IMR-90 (cell line): ENCODE results near the gene KIF5C. TPM values are rescaled to one million over a fixed set of nuclear protein-coding genes. Genes with fewer than 3 reads are reported as not detected.

ENCODE experiments used
- ATAC-seq: fragments of 200-7000 bp; cut with Tn5 transposase; 2 replicates; pipeline ENCODE4 v1.9.1; 2020; ENCODE audit warnings: low read depth, mild to moderate bottlenecking, moderate library complexity
- BruUV-seq: library from RNA; stranded (reverse); fragments of 400-500 nt; replicated peaks from 2 replicates; lab custom pipeline; 2021; lab: Mats Ljungman, UMichigan
- CTCF ChIA-PET: fragments of 300-600 bp; formaldehyde crosslinking; extraction: SDS; loops from one replicate; lab custom pipeline; 2021; ENCODE audit warnings: antibody characterized with exemption; lab: Yijun Ruan, JAX
- POLR2A ChIA-PET: fragments of 300-600 bp; sonication (Branson Sonifier 250); formaldehyde crosslinking; loops from one replicate; lab custom pipeline; 2022; ENCODE audit warnings: antibody characterized with exemption; ENCODE audit not compliant: unreplicated experiment; lab: Charles Lee
- DNase-seq: peaks from one replicate; pipeline ENCODE4 v3.0.0; 2013
- H2AFZ ChIP-seq: replicated peaks from 2 replicates; pipeline ENCODE3; 2013; ENCODE audit warnings: low read length, mild to moderate bottlenecking; ENCODE audit not compliant: poor library complexity
- H2AK5ac ChIP-seq: 2 replicates; pipeline ENCODE4 v1.6.1; 2013; ENCODE audit warnings: low read depth, low read length, inconsistent platforms
- H2AK9ac ChIP-seq: replicated peaks from 2 replicates; pipeline ENCODE3; 2013; ENCODE audit warnings: mild to moderate bottlenecking, low read depth, low read length, moderate library complexity; ENCODE audit not compliant: poor library complexity
- H2BK120ac ChIP-seq: 2 replicates; pipeline ENCODE4 v1.6.1; 2013; ENCODE audit warnings: low read depth, low read length, inconsistent platforms
- H2BK15ac ChIP-seq: 3 replicates; pipeline ENCODE4 v1.6.1; 2013; ENCODE audit warnings: low read depth, low read length, inconsistent platforms
- H2BK20ac ChIP-seq: 2 replicates; pipeline ENCODE4 v1.6.1; 2013; ENCODE audit warnings: low read depth, mild to moderate bottlenecking, inconsistent platforms, low read length, moderate library complexity
- H2BK5ac ChIP-seq: 2 replicates; pipeline ENCODE4 v1.6.1; 2013; ENCODE audit warnings: mild to moderate bottlenecking, low read depth, low read length, inconsistent platforms; ENCODE audit not compliant: poor library complexity, severe bottlenecking
- H3K14ac ChIP-seq: replicated peaks from 2 replicates; pipeline ENCODE4 v1.6.1; 2013; ENCODE audit warnings: low read depth, low read length, inconsistent platforms
- H3K18ac ChIP-seq: 2 replicates; pipeline ENCODE4 v1.6.1; 2013; ENCODE audit warnings: low read depth, low read length, control low read depth
- H3K23ac ChIP-seq: 2 replicates; pipeline ENCODE4 v1.6.1; 2013; ENCODE audit warnings: low read depth, low read length, inconsistent platforms
- H3K27ac ChIP-seq: 2 replicates; pipeline ENCODE4 v1.5.1; 2013; ENCODE audit warnings: mild to moderate bottlenecking, control low read depth, low read length; ENCODE audit not compliant: insufficient read depth
- H3K27me3 ChIP-seq: 2 replicates; pipeline ENCODE4 v1.6.1; 2013; ENCODE audit warnings: low read length; ENCODE audit not compliant: control insufficient read depth, insufficient read depth
- H3K36me3 ChIP-seq: 2 replicates; pipeline ENCODE4 v1.6.1; 2013; ENCODE audit warnings: low read length, mixed read lengths; ENCODE audit not compliant: control insufficient read depth, insufficient read depth
- H3K4ac ChIP-seq: 2 replicates; pipeline ENCODE4 v1.6.1; 2013; ENCODE audit warnings: low read depth, low read length, inconsistent platforms
- H3K4me1 ChIP-seq: 2 replicates; pipeline ENCODE4 v1.6.1; 2013; ENCODE audit warnings: low read length, mixed read lengths; ENCODE audit not compliant: control insufficient read depth, insufficient read depth
- H3K4me2 ChIP-seq: 2 replicates; pipeline ENCODE4 v1.6.1; 2013; ENCODE audit warnings: low read depth, mild to moderate bottlenecking, control low read depth, low read length, moderate library complexity
- H3K4me3 ChIP-seq: 2 replicates; pipeline ENCODE4 v1.5.1; 2013; ENCODE audit warnings: low read depth, mild to moderate bottlenecking, control low read depth, low read length, moderate library complexity; ENCODE audit not compliant: insufficient read depth
- H3K56ac ChIP-seq: 2 replicates; pipeline ENCODE4 v1.6.1; 2013; ENCODE audit warnings: low read length, inconsistent platforms; ENCODE audit not compliant: insufficient read depth; ENCODE audit errors: extremely low read depth
- H3K79me1 ChIP-seq, 2 experiments: 2 replicates each; pipeline ENCODE4 v1.6.1; 2013; ENCODE audit warnings: low read length in 2 of 2, inconsistent platforms in 1 of 2, low read depth in 1 of 2
- H3K9ac ChIP-seq: 2 replicates; pipeline ENCODE4 v1.6.1; 2013; ENCODE audit warnings: low read depth, low read length, control low read depth
- H3K9me1 ChIP-seq: 2 replicates; pipeline ENCODE4 v1.6.1; 2013; ENCODE audit warnings: low read length, inconsistent platforms; ENCODE audit not compliant: insufficient read depth
- H3K9me3 ChIP-seq: 2 replicates; pipeline ENCODE4 v1.6.1; 2013; ENCODE audit warnings: low read length; ENCODE audit not compliant: control insufficient read depth, insufficient read depth
- H4K20me1 ChIP-seq: 2 replicates; pipeline ENCODE4 v1.6.1; 2013; ENCODE audit warnings: low read length, inconsistent platforms; ENCODE audit not compliant: insufficient read depth
- H4K5ac ChIP-seq: 2 replicates; pipeline ENCODE4 v1.6.1; 2013; ENCODE audit warnings: mild to moderate bottlenecking, low read depth, low read length, control low read depth
- H4K8ac ChIP-seq, 2 experiments: 2 replicates each; pipeline ENCODE4 v1.6.1; 2013; ENCODE audit warnings: low read depth in 2 of 2, low read length in 2 of 2, control low read depth in 1 of 2, inconsistent platforms in 1 of 2
- H4K91ac ChIP-seq: 2 replicates; pipeline ENCODE4 v1.6.1; 2013; ENCODE audit warnings: low read depth, low read length, inconsistent platforms; ENCODE audit not compliant: insufficient read depth
- CEBPB ChIP-seq: IDR thresholded peaks from 2 replicates; pipeline ENCODE4 v1.6.1; 2012; ENCODE audit warnings: low read depth, low read length, improper control_type of control experiment
- CHD1 ChIP-seq: IDR thresholded peaks from 2 replicates; pipeline ENCODE4 v1.6.1; 2012; ENCODE audit warnings: low read depth, low read length, improper control_type of control experiment
- CTCF ChIP-seq: conservative IDR thresholded peaks from 2 replicates; pipeline ENCODE4 v1.5.1; 2012; ENCODE audit warnings: mild to moderate bottlenecking, low read depth, low read length, improper control_type of control experiment
- FOS ChIP-seq: fragments of 150-350 bp; IDR thresholded peaks from 2 replicates; pipeline ENCODE4 v1.6.1; 2016; ENCODE audit warnings: low read depth, low read length
- MAFK ChIP-seq: IDR thresholded peaks from 2 replicates; pipeline ENCODE4 v1.6.1; 2012; ENCODE audit warnings: low read depth, low read length, improper control_type of control experiment
- MXI1 ChIP-seq: IDR thresholded peaks from 2 replicates; pipeline ENCODE4 v1.6.1; 2012; ENCODE audit warnings: low read depth, mild to moderate bottlenecking, low read length, moderate library complexity, borderline replicate concordance
- NFE2L2 ChIP-seq: fragments of 150-350 bp; IDR thresholded peaks from 2 replicates; pipeline ENCODE4 v1.6.1; 2016; ENCODE audit warnings: low read depth, mild to moderate bottlenecking, low read length
- POLR2A ChIP-seq: IDR thresholded peaks from 2 replicates; pipeline ENCODE4 v1.6.1; 2012; ENCODE audit warnings: mild to moderate bottlenecking, low read depth, low read length
- RAD21 ChIP-seq: IDR thresholded peaks from 2 replicates; pipeline ENCODE4 v1.6.1; 2012; ENCODE audit warnings: low read length, improper control_type of control experiment
- SMC3 ChIP-seq: fragments of 150-350 bp; IDR thresholded peaks from 2 replicates; pipeline ENCODE4 v1.6.1; 2016; ENCODE audit warnings: low read depth, mild to moderate bottlenecking, antibody characterized with exemption, low read length, moderate library complexity
- WGBS, 2 experiments: methylation state at CpG; one replicate each; pipeline versions ENCODE4 v1.1.5 to v1.1.7; 2013; ENCODE audit warnings: missing lambda C conversion rate in 2 of 2; ENCODE audit not compliant: insufficient read length in 1 of 2; ENCODE audit errors: extremely low coverage in 2 of 2; 5-methylcytosine and 5-hydroxymethylcytosine counted together
- dilution Hi-C: fragments of 300-500 bp; cut with HindIII; formaldehyde crosslinking; loops from one replicate; pipeline ENCODE4 v1.14.3; 2018; ENCODE audit warnings: low sequenced_read_pairs; ENCODE audit not compliant: unreplicated experiment
- in situ Hi-C: fragments of 300-500 bp; cut with MboI; formaldehyde crosslinking; loops from 3 replicates; pipeline ENCODE4 v1.14.3; 2019; ENCODE audit warnings: low sequenced_read_pairs, inconsistent platforms, mixed read lengths
- intact Hi-C: fragments of 100-400 bp; cut with micrococcal nuclease; formaldehyde crosslinking; loops from 2 replicates; pipeline ENCODE4 v1.10.0; 2022
- polyA plus RNA-seq, 3 experiments: library from polyadenylated mRNA; depleted of rRNA; stranded (reverse); fragments of >200 nt; gene quantifications; 2 replicates each; pipeline ENCODE4 v1.2.3, GENCODE V29; 2012; ENCODE audit warnings: low replicate concordance in 1 of 3
- total RNA-seq: library from RNA; depleted of rRNA; stranded (reverse); fragments of >200 nt; gene quantifications from 2 replicates; pipeline ENCODE4 v1.2.3, GENCODE V29; 2012

The KIF5C gene
- total and polyA plus RNA-seq, 2 of the 4 experiments (the other 2 are of a cell fraction) = 0.10 to 0.18 TPM

- H3K23ac ChIP-seq = no peak overlapping the region
- H4K91ac ChIP-seq = no peak overlapping the region
- no CpG with 5 or more reads among the region's 9 CpGs for WGBS, 2 experiments
Measured at GRCh38 chr2:148930046-148930775, 55.2 kb downstream of the KIF5C start.

More at GRCh38 chr2:148930046-148930775, 55.2 kb downstream of the KIF5C start:
- Histone ChIP-seq H2BK5ac (no peak overlapping the region), H2BK20ac (no peak overlapping the region), H3K14ac (no peak overlapping the region), H3K36me3 (no peaks in the 10 kb centered on the region), H2AK9ac (no peak overlapping the region), H3K27ac (no peak overlapping the region), H3K4me1 (no peaks in the 10 kb centered on the region), H2AFZ (no peak overlapping the region), H3K56ac (no peak overlapping the region), H3K9me3 (no peaks in the 10 kb centered on the region), H4K20me1 (no peaks in the 10 kb centered on the region), H3K4me2 (no peak overlapping the region), H4K8ac (no peak overlapping the region), H3K4me3 (no peak overlapping the region), H2BK120ac (no peak overlapping the region), H3K9ac (no peak overlapping the region), H2AK5ac (no peak overlapping the region), H3K9me1 (no peaks in the 10 kb centered on the region), H4K5ac (no peak overlapping the region), H2BK15ac (no peak overlapping the region), H3K27me3 (no peaks in the 10 kb centered on the region; the same call in 1 of the 2 replicates), H3K79me1 (no peaks in the 10 kb centered on the region), H3K4ac (no peak overlapping the region), H3K18ac (no peak overlapping the region)
- CTCF ChIA-PET = interaction anchor here (0.6 kb wide), 1 partner anchor 8 kb away, joined by 3 read pairs; no protein-coding TSS in a partner anchor
- ATAC-seq (no peak), DNase-seq (no peak)
- TF ChIP-seq RAD21 (no peak), CEBPB (no peak), NFE2L2 (no peak), SMC3 (no peak), CTCF (no peak), MXI1 (no peak), MAFK (no peak), FOS (no peak), CHD1 (no peak), POLR2A (no peak)
- in situ Hi-C loops = no loop called here
- POLR2A ChIA-PET = no interaction called here
- dilution Hi-C loops = no loop called here
- intact Hi-C loops = no loop called here
- no TSS peak for BruUV-seq
